GM18909 (cell line): ENCODE results near the gene RGL3.
"Not testable (repeated sequence)": the region's sequence is repeated elsewhere in the genome, so short reads cannot be mapped to it uniquely, and the experiment has no call there.

Experiments used
- ATAC-seq: cut with Tn5 transposase; IDR thresholded peaks from one replicate; pipeline ENCODE4 v1.9.1; 2021; ENCODE audit warnings: mild to moderate bottlenecking; ENCODE audit not compliant: unreplicated experiment, poor library complexity

The RGL3 gene

DNA sequence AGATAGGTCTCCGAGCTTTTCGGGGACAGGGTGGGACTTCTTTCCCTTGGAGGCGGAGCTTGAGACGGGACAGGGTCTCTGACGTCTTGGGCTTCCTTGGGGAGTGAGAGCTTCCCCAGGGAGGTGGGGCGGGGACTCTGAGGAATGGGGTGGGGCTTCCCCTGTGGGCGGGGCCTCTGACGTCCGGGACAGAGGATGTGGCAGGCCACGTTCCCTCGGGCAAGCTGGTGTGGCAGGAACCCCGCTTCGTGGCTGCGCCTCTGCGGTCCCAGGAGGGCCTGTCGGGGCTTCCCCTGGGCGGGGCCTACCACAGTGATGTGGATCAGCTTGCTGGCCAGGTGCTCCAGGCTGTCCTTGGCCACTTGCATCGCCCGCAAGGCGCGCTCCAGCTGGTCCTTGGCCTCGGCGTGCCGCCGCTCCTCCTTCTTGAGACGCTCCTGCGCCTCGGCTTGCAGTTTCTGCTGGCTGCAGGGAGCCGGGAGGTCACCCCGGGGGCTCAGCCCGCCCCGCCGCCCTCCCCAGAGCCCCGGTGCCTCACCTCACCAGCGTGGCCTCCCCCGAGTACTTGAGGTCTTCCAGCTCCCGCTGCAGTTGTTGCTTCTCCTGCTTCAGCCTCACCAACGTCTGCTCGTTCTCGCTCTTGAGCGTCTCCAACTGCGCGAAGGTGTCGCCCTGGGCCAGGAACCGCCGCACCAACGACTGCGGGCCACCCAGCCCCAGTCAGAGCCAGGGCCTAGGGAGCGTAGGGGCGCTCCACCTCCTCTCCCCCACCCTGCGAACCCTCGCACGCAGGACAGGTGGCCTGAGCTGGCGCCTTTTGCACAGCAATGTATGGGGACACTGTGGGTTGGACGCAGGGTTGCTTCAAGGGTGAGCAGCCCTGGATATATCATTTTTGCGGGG lies 3.3 kb upstream of the RGL3 start:
- peak; percentile 78 for ATAC-seq

- peak; percentile 32 for ATAC-seq
These were observed 2.4 kb upstream of the RGL3 start for GRCh38 chr19:11421371-11422098.

DNA sequence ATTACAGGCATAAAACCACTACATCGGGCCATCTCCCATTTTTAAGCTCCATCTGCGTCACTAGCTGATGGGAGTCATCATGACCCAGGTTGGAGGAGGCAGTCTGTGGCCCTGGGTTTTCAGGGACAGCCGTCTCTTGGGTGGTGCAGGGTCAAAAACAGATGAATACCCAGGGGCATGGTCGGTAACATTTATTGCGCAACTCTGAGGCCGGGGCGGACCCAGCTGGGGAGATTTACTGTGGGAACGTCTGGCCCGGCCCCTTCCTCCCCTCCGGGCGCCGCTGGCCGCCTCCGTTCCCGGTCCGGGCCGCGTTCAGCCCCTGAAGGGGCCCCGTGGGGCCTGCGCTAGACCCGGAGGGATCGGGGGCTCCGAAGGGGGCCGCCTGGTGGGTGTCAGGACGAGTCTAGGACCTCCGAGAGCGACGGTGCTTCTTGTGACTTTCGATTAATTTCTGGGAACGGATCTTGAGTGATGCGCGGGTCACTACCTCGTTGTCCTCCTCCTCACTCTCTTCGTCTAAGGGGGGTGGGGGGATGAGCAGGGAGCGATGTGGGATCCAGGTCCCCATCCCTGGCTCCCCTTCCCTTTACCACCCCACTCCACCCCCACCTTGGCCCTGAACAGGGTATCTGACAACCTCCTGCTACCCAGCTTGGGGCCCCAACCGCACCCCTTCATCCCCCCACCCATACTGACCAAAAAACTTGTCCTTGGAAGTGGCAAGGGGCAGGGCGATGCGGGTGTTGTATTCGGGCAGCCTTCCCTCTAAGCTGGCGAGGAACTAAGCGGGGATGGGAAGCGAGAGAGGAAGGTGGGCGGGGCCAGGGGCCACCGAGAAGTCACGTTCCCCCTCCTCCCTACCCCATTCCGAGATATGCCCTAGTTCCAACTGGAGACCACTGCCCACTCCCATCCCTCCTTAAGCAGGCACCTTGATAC lies 1.6 kb upstream of the RGL3 start:
- no peak for ATAC-seq

DNA sequence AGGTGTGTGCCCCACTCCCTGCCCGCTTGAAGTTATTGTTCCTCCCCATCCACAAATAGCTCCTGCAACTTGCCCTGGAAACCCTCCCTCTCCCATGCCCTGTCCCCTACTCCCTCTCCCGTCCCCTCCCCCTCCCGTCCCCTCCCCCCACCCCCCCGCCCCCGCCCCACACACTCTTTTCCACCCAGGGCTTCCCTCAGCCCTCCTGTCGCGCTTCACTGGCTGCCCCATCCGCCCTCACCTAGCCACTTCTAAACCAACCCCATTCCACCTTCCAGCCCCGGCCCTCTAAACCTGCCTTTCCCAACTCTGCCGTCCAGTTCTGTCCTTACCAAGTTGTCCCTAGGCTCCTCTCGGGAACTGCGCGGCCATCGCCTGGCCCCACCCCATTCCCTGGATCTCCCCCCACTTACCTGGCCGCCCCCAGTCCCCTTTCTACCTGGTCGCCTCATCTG lies 993 bp downstream of the RGL3 start:
- no peak for ATAC-seq

GRCh38 chr19:11416346-11417052 lies 2.6 kb downstream of the RGL3 start:
- no peak for ATAC-seq

DNA sequence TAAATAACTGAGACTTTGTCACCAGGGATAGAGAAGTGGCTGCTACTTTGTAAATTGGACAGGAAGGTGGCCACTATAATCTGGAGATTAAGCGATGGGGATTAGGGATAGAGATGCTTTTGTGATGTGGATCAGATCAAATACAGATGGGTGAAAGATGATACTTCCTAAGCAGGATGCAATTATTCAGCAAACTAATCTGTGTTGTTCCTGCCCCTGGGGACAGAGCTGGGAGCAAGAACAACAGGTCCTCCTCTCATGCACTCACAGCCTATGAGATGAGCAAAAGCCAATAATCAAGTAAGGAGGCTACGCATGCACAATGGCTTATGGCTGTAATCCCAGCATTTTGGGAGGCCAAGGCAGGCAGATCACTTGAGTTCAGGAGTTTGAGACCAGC lies 4.6 kb downstream of the RGL3 start:
- no peak for ATAC-seq

- no peak for ATAC-seq
These were observed 8.4 kb downstream of the RGL3 start for GRCh38 chr19:11410682-11411081.

- no peak for ATAC-seq
These were observed 10.5 kb downstream of the RGL3 start for GRCh38 chr19:11408591-11408990.

DNA sequence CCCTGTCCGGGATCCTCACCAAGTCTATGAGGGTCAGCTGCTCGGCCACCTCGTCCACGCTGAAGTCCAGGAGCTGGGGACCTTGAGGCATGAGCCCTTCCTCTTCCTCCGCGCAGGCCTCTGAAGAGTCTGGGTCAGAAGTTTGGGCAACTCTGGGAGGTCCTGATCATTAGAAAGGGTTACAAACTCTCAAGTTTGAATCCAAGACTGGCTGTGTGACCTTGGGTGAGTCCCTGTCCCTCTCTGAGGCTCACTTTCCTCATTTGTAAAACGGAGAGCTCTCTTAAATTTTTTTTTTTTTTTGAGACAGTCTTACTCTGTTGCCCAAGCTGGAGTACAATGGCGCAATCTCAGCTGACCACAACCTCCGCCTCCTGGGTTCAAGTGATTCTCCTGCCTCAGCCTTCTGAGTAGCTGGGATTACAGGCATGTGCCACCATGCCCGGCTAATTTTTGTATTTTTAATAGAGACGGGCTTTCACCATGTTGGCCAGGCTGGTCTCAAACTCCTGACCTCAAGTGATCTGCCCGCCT lies 12.3 kb downstream of the RGL3 start:
- not testable (repeated sequence) for ATAC-seq

- ATAC-seq = no peak
These were observed 13.1 kb downstream of the RGL3 start for GRCh38 chr19:11405846-11406643.

DNA sequence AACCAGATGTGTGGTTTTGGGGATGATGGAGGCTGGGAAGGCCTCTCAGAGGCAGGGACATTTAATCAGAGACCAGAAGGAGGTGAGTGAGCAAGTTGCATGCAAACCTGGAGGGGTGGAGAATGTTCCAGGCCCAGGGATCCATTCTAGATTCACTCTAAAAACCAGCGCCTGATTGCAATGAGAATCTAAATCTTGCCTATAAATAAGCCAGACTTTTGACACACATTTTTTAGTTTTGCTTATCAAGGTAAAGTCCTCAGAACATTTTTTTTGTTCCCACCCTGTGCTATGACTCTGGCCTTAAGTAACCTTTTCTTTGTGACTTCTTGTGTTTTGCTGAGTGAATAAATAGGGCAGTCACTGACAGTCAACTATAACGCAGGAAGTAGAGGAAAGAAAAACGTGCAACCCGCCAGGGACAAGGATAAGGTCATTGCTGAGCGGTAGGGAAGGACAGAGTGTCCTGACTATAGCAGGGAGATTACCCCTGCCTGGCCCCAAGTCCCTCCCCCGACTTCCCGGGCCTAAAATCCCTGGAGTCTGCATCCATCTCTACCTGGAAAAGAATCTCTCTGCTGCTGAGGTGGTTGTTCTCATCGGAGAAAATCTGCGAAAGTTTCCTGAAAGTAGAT lies 14.4 kb downstream of the RGL3 start:
- ATAC-seq = no peak

- no peak for ATAC-seq
These were observed 17.1 kb downstream of the RGL3 start for GRCh38 chr19:11401808-11402543.

- no peak for ATAC-seq
These were observed 18.3 kb downstream of the RGL3 start for GRCh38 chr19:11400798-11401197.

DNA sequence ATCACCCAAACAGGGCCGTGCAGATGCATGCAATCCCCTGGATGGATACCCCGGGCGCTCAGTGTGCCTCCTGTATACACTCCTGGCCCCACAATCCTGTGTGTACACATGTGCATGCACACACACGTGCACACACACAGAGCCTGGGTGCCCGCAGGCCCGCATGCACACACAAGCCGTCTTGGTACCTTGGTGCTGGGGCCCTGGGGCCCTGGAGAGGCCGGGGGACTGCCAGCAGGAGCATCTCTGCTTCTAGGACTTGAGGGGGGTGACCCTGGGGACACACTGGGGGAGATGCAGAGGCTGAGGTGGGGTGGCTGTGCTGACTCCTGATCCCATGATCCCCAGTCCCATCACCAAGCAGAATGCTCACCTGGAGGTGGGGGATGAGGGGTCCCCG lies 19.4 kb downstream of the RGL3 start:
- no peak for ATAC-seq

DNA sequence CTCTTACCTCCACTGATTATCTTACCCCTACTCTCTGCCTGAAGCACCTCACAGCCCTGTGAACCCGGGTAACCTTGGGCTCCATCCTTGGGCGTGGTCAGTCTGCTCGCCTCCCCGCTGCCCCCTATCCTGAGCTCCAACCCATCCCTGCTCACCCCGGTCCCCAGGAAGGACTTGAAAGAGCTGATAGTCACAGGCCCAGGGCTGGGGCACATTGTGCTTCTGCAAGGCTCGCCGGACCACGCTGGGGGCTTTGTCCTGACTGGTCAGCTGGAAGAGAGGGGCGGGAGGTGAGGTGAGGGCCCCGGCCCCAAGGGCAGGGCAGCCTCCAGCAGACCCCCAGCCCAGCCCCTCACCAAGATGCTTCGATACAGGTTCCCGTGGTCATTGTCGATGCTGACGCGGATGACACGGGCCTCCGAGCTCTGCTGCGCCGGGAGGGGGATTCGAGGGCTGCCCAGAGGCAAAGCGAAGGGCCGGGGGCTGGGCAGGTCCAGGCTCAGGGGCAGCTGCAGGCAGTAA lies 22.0 kb downstream of the RGL3 start:
- ATAC-seq = no peak

DNA sequence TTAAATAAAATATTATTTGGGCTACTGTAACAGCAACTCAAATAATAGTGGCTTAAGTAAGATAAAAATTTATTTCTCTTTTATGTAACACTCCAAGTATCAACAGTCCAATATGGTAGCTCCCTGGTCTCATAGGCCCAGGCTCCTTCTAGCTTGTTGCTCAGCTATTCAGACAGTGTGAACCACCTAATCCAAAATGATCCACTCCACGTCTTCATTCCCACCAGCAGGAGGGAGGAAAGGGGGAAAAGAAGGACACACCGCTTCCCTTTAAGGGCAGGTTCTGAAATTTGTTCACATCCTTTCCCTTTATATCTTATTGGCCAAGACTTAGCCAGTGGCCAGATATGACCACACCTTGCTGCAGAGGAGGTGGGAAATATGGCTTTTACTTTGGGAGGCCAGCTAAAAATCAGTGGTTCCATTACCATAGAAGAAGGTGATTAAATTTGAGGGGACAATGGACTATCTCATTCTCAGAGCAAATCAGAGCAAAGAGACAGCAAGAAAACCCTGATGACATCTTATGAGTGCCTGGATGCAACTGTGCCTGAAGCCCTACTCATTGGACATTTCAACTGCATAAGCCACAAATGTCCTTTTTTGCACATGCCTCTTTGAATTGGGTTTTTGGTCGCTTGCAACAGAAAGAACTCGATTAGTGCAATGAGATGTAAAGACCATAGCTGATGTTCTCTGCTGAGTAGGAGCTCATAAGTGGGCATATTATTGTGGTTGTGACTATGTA lies 28.0 kb downstream of the RGL3 start:
- no peak for ATAC-seq

DNA sequence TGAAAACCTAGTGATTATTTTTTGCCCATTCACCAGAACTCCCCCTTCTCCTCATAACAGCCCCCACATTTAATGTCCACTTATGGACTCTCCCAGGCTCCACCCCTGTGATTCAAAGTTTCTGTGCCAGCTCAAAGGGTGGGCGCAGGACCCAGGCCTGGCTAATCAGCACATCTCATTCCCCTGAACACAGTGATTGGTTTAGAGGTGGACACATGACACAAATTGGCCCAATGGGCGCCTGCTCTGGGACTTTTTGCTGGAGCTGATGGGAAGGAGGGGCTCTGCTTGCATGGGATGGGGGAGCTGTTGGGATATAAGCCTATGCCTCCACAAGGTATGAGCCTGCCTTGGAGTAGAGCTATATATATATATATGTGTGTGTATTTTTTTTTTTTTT lies 28.8 kb downstream of the RGL3 start:
- no peak for ATAC-seq
